GM19023 (cell line): ENCODE measurements around the gene ZFYVE26.
A peak's percentile ranks its signal among the peaks of the same experiment; 100 is the strongest.
"Not testable (repeated sequence)": the region's sequence is repeated elsewhere in the genome, so short reads cannot be mapped to it uniquely, and the experiment has no call there.

Source experiments
- ATAC-seq: cut with Tn5 transposase; IDR thresholded peaks from one replicate; pipeline ENCODE4 v1.9.1; 2021; ENCODE audit warnings: mild to moderate bottlenecking, moderate library complexity; ENCODE audit not compliant: unreplicated experiment

The ZFYVE26 gene

GRCh38 chr14:67816326-67817002 is at the start of gene ZFYVE26:
Gene ZFYVE26, minus strand, starts transcription at chr14:67816590. Its CDS starts 627 bp downstream, at chr14:67815963.
- peak; percentile 86 for ATAC-seq

- no peak for ATAC-seq
Observed at GRCh38 chr14:67863223-67863622, 46.8 kb upstream of the ZFYVE26 start.

GRCh38 chr14:67859169-67859749 is 42.9 kb upstream of the ZFYVE26 start:
- no peak for ATAC-seq

- no peak for ATAC-seq
Observed at GRCh38 chr14:67857778-67858350, 41.5 kb upstream of the ZFYVE26 start.

- ATAC-seq: no peak
Observed at GRCh38 chr14:67856827-67857226, 40.4 kb upstream of the ZFYVE26 start.

GRCh38 chr14:67853715-67854114 is 37.3 kb upstream of the ZFYVE26 start:
- ATAC-seq: no peak

- no peak for ATAC-seq
Observed at GRCh38 chr14:67852926-67853604, 36.7 kb upstream of the ZFYVE26 start.

GRCh38 chr14:67851785-67852410 is 35.5 kb upstream of the ZFYVE26 start:
- no peak for ATAC-seq

GRCh38 chr14:67850066-67850830 is 33.9 kb upstream of the ZFYVE26 start:
- no peak for ATAC-seq

GRCh38 chr14:67846029-67846610 is 29.7 kb upstream of the ZFYVE26 start:
- ATAC-seq: no peak

GRCh38 chr14:67837011-67837624 is 20.7 kb upstream of the ZFYVE26 start:
- ATAC-seq: no peak

GRCh38 chr14:67835596-67835995 is 19.2 kb upstream of the ZFYVE26 start:
- ATAC-seq: no peak

- ATAC-seq: no peak
Observed at GRCh38 chr14:67833403-67833802, 17.0 kb upstream of the ZFYVE26 start.

GRCh38 chr14:67831113-67831512 is 14.7 kb upstream of the ZFYVE26 start:
- no peak for ATAC-seq

GRCh38 chr14:67821121-67821520 is 4.7 kb upstream of the ZFYVE26 start:
- ATAC-seq: no peak

- no peak for ATAC-seq
Observed at GRCh38 chr14:67820428-67820971, 4.1 kb upstream of the ZFYVE26 start.

- ATAC-seq: peak; percentile 66
Observed at GRCh38 chr14:67819563-67820421, 3.4 kb upstream of the ZFYVE26 start, which contains the start of gene RAD51B. Gene RAD51B, plus strand, starts transcription at chr14:67819779.

- not testable (repeated sequence) for ATAC-seq
Observed at GRCh38 chr14:67818476-67818875, 2.1 kb upstream of the ZFYVE26 start.
